Mucosa of descending colon (tissue), 3 donors: ENCODE data around the gene TMEM187. TPM values are rescaled to one million over a fixed set of nuclear protein-coding genes. Genes with fewer than 3 reads are reported as not detected.

Experiments
- ATAC-seq: fragments of 200-7000 bp; cut with Tn5 transposase; one replicate; pipeline ENCODE4 v1.9.1; 2020; ENCODE audit warnings: mild to moderate bottlenecking, moderate library complexity
- DNase-seq, 3 donors: peaks; one replicate each; pipeline ENCODE4 v3.0.0-alpha.2; 2020
- H3K36me3 ChIP-seq: fragments of 200-600 bp; one replicate; pipeline ENCODE4 v1.8.0; 2021; ENCODE audit warnings: low read depth, mild to moderate bottlenecking
- H3K4me1 ChIP-seq: fragments of 200-600 bp; one replicate; pipeline ENCODE4 v1.8.0; 2021; ENCODE audit warnings: low read depth, mild to moderate bottlenecking
- H3K4me3 ChIP-seq: fragments of 200-600 bp; one replicate; pipeline ENCODE4 v1.8.0; 2021; ENCODE audit warnings: mild to moderate bottlenecking
- H3K9me3 ChIP-seq: fragments of 200-600 bp; one replicate; pipeline ENCODE4 v1.8.0; 2021; ENCODE audit warnings: mild to moderate bottlenecking
- intact Hi-C, 2 donors: fragments of 100-400 bp; cut with DNase I in 1 of 2; cut with micrococcal nuclease in 1 of 2; formaldehyde crosslinking; loops; one replicate each; pipeline versions ENCODE4 v1.11.0 to v1.11.1; 2022; cut with DNase I, micrococcal nuclease
- total RNA-seq, 3 donors: library from RNA; stranded (reverse); fragmentation: NEBNext Ultra II Directional in 2 of 3; extraction: Animal tissue kit (Norgen Biotek cat#: 25700) in 2 of 3; gene quantifications; one replicate each; pipeline versions ENCODE4 v1.2.1 to v1.2.4, GENCODE V29; 2021 to 2023
- TF ChIP-seq, protein P1 (sequence below): fragments of 200-600 bp; IDR thresholded peaks from one replicate; pipeline ENCODE4 v1.8.0; 2022; ENCODE audit warnings: antibody characterized with exemption, mild to moderate bottlenecking
- donor health status: DM: no; HTN: no; CAD: no; lungs with moderate emphysema.
- donor health status: DM: no; HTN: no; CAD: no.
- donor health status: DM: no; HTN: yes; CAD: no.

The TMEM187 gene
- total RNA-seq, 3 donors from 2014 or later: 4.8 to 7.9 (median 7.8) TPM

DNA sequence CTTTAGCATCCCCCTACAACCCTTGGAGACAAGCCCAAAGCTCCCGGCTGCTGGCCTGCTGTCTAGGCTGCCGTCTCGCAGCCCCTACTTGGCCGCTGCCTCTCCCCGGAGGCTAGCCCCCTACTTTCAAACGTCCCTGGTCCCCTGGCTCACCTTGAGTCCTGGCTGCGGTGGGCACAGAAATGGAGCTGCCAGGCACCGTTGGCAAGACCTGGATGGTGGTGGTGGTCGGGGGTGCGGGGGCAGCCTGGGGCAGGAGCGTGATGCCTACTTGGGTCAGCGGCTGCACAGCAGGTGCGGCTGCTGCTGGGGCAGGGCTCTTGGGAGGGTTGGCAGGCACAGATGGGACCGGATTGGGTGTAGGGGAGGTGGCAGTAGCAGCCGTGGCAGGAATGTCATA lies 12.9 kb upstream of the TMEM187 start:
- Histone ChIP-seq H3K4me3 (no peak overlapping the region), H3K9me3 (no peaks in the 10 kb centered on the region), H3K4me1 (no peaks in the 10 kb centered on the region), H3K36me3 (no peaks in the 10 kb centered on the region)
- TF ChIP-seq, protein P1, sequence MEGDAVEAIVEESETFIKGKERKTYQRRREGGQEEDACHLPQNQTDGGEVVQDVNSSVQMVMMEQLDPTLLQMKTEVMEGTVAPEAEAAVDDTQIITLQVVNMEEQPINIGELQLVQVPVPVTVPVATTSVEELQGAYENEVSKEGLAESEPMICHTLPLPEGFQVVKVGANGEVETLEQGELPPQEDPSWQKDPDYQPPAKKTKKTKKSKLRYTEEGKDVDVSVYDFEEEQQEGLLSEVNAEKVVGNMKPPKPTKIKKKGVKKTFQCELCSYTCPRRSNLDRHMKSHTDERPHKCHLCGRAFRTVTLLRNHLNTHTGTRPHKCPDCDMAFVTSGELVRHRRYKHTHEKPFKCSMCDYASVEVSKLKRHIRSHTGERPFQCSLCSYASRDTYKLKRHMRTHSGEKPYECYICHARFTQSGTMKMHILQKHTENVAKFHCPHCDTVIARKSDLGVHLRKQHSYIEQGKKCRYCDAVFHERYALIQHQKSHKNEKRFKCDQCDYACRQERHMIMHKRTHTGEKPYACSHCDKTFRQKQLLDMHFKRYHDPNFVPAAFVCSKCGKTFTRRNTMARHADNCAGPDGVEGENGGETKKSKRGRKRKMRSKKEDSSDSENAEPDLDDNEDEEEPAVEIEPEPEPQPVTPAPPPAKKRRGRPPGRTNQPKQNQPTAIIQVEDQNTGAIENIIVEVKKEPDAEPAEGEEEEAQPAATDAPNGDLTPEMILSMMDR: no peak
- DNase-seq (no peak), ATAC-seq (no peak)
- intact Hi-C loops: loop anchor here in 1 of 2 donors (10.0 kb wide), 1 partner anchor 195 kb away; the partner anchor contains the start of gene PLXNB3

DNA sequence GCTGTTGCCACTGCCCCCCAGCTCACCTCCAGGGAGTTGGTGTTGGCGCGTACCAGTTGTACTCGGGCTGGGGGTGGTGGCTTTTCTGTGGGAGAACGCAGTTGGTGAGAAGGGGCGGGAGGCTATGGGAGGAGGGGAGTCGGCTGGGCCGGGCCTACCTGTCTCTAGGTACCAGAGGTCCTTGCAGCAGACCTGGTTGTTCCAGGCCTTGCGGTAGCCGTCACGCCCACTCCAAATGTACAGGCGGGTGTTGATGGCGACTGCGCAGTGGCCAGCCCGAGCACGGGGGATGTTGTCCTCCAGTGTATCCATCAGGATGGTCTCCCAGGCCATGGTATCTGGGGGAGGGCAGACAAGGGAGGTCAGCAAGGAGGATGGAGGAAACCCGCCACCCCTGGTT lies 12.5 kb upstream of the TMEM187 start:
- TF ChIP-seq, protein P1: no peak
- Histone ChIP-seq H3K4me3 (no peak overlapping the region), H3K4me1 (no peaks in the 10 kb centered on the region), H3K9me3 (no peaks in the 10 kb centered on the region), H3K36me3 (no peaks in the 10 kb centered on the region)
- intact Hi-C loops: no loop called here
- DNase-seq (no peak), ATAC-seq (no peak)

DNA sequence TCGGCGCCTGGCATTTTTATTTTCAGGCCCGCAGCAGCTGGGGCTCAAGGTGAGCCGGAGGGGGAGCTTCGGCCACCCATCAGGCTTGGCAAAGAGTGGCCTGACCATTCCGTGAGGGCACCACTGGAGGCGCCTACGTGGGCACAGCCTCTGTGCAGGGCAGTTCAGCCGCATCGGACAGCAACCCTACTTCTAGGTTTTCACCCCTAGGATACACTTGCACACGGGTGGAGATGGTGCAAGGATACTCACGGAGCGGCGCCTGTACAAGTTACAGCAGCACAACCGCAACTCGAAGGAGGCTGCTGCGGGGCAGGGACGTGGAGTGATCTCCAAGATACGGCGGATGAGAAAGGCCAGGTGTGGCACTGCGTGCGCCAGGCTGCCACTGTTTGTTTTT lies 11.8 kb upstream of the TMEM187 start:
- Histone ChIP-seq H3K36me3 (no peaks in the 10 kb centered on the region), H3K4me1 (no peaks in the 10 kb centered on the region), H3K9me3 (no peaks in the 10 kb centered on the region), H3K4me3 (no peak overlapping the region)
- intact Hi-C loops: no loop called here
- DNase-seq (no peak), ATAC-seq (no peak)
- TF ChIP-seq, protein P1: no peak

DNA sequence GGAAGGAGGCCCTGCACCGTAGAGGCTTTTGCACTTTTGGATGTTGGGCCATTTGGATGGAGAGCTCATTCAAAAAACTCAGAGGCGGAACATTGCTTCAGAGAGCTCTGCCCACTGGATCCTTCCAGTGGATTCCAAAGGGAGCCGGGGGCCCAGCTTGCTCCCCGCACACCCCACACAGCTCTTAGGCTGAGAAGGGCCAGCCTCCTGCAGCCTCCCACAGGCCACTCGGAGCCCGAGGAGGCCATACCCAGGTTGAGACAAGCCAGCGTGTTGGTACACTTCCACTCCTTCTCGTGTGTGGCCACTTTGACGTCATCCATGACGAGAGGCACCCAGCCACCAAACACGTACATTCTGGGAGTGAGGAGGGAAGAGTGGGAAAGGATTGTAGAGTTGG lies 11.3 kb upstream of the TMEM187 start:
- TF ChIP-seq, protein P1: no peak
- Histone ChIP-seq H3K4me3 (no peak overlapping the region), H3K4me1 (peaks cover 3% of the 10 kb centered on the region), H3K9me3 (no peaks in the 10 kb centered on the region), H3K36me3 (no peaks in the 10 kb centered on the region)
- ATAC-seq (no peak), DNase-seq (no peak)
- intact Hi-C loops: no loop called here

DNA sequence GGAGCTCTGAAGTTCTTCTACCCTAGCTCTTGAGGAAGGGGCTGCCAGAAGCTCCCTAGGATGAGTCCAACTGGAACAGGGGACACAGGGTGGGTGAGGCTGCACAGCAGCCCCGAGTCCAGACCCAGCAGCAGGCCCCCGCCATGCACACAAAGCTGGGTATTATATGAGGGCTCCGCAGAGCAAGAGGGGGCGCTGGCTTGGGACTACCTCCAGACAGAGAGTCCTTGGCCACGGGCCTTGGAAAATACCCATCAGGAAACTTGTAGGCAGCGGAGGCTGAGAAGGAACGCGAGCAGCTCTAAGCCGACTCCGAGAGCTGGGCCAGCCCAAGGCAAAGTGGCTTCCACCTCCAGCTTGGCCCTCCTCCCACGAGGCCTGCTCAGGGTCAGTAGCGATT lies 9.0 kb upstream of the TMEM187 start:
- ATAC-seq: no peak
- Histone ChIP-seq H3K4me1 (peaks cover 5% of the 10 kb centered on the region), H3K4me3 (no peak overlapping the region), H3K36me3 (no peaks in the 10 kb centered on the region), H3K9me3 (no peaks in the 10 kb centered on the region)
- DNase-seq: no peak
- intact Hi-C loops: no loop called here
- TF ChIP-seq, protein P1: no peak

DNA sequence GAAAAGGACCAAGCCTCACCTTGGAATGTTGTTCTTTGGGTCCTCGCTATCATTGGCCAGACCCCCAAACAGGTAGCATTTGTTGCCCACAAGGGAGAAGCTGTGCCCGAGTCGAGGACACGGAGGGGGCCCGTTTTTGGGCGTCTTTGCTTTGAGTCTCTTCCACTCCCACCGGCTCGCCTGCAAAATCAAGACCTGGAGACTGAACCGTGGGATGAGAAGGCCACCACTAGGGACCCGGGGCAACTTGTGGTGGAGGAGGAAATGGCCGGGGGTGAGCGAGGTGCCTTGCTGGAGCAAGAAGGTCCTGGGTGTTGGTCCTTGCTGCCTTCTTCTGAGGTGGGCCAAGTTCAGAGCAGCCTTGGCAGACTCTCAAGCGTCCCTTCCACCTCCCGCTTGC lies 8.4 kb upstream of the TMEM187 start:
- intact Hi-C loops: no loop called here
- no peaks in the 10 kb centered on the region for H3K9me3 ChIP-seq
- no peaks in the 10 kb centered on the region for H3K36me3 ChIP-seq
- ATAC-seq (no peak), DNase-seq (no peak)
- H3K4me3 ChIP-seq: no peak overlapping the region
- peaks cover 9% of the 10 kb centered on the region for H3K4me1 ChIP-seq
- TF ChIP-seq, protein P1: no peak
